Measurements from ENCODE around the gene DAD1.
"Not testable (repeated sequence)": the region's sequence is repeated elsewhere in the genome, so short reads cannot be mapped to it uniquely, and the experiment has no call there.

Gene DAD1

GRCh38 chr14:22566845-22567244 lies 22.2 kb downstream of the DAD1 start:
- TF ChIP-seq CTCF (IDR thresholded peaks at IDR 0.05; ENCODE audit: low read depth, low read length) = no peak
- DNase-seq (ENCODE audit: extremely low read depth, low read depth) = no peak

- DNase-seq (ENCODE audit: extremely low read depth, low read depth) = not testable (repeated sequence)
These were observed 22.8 kb downstream of the DAD1 start for GRCh38 chr14:22566266-22566665.

GRCh38 chr14:22565391-22565945 lies 23.6 kb downstream of the DAD1 start:
- no peak for TF ChIP-seq CTCF (IDR thresholded peaks at IDR 0.05; ENCODE audit: low read depth, low read length)
- DNase-seq (ENCODE audit: extremely low read depth, low read depth) = no peak

- no peak for TF ChIP-seq CTCF (IDR thresholded peaks at IDR 0.05; ENCODE audit: low read depth, low read length)
- no peak for DNase-seq (ENCODE audit: extremely low read depth, low read depth)
These were observed 24.6 kb downstream of the DAD1 start for GRCh38 chr14:22564463-22564862.

GRCh38 chr14:22563987-22564386 lies 25.0 kb downstream of the DAD1 start:
- no peak for TF ChIP-seq CTCF (IDR thresholded peaks at IDR 0.05; ENCODE audit: low read depth, low read length)
- DNase-seq (ENCODE audit: extremely low read depth, low read depth) = no peak

- TF ChIP-seq CTCF (IDR thresholded peaks at IDR 0.05; ENCODE audit: low read depth, low read length) = no peak
- no peak for DNase-seq (ENCODE audit: extremely low read depth, low read depth)
These were observed 27.1 kb downstream of the DAD1 start for GRCh38 chr14:22561661-22562579.

GRCh38 chr14:22561366-22561660 lies 27.7 kb downstream of the DAD1 start:
- no peak for DNase-seq (ENCODE audit: extremely low read depth, low read depth)
- TF ChIP-seq CTCF (IDR thresholded peaks at IDR 0.05; ENCODE audit: low read depth, low read length) = no peak
